IMR-90 (cell line): Measurements from ENCODE around the gene OMD.

Experiments
- BHLHE40 ChIP-seq: fragments of 150-350 bp; IDR thresholded peaks from 2 replicates; pipeline ENCODE4 v1.6.1; 2016; ENCODE audit warnings: mild to moderate bottlenecking, low read depth, low read length
- CEBPB ChIP-seq: IDR thresholded peaks from 2 replicates; pipeline ENCODE4 v1.6.1; 2012; ENCODE audit warnings: low read depth, low read length, improper control_type of control experiment
- CHD1 ChIP-seq: IDR thresholded peaks from 2 replicates; pipeline ENCODE4 v1.6.1; 2012; ENCODE audit warnings: low read depth, low read length, improper control_type of control experiment
- FOS ChIP-seq: fragments of 150-350 bp; IDR thresholded peaks from 2 replicates; pipeline ENCODE4 v1.6.1; 2016; ENCODE audit warnings: low read depth, low read length
- MAFK ChIP-seq: IDR thresholded peaks from 2 replicates; pipeline ENCODE4 v1.6.1; 2012; ENCODE audit warnings: low read depth, low read length, improper control_type of control experiment
- MXI1 ChIP-seq: IDR thresholded peaks from 2 replicates; pipeline ENCODE4 v1.6.1; 2012; ENCODE audit warnings: low read depth, mild to moderate bottlenecking, low read length, moderate library complexity, borderline replicate concordance
- POLR2A ChIP-seq: IDR thresholded peaks from 2 replicates; pipeline ENCODE4 v1.6.1; 2012; ENCODE audit warnings: mild to moderate bottlenecking, low read depth, low read length
- RAD21 ChIP-seq: IDR thresholded peaks from 2 replicates; pipeline ENCODE4 v1.6.1; 2012; ENCODE audit warnings: low read length, improper control_type of control experiment
- RCOR1 ChIP-seq: IDR thresholded peaks from 2 replicates; pipeline ENCODE4 v1.6.1; 2012; ENCODE audit warnings: mild to moderate bottlenecking, low read length, improper control_type of control experiment; ENCODE audit not compliant: insufficient replicate concordance
- RFX5 ChIP-seq: IDR thresholded peaks from 2 replicates; pipeline ENCODE4 v1.8.0; 2012; ENCODE audit warnings: low read depth, mild to moderate bottlenecking, low read length, moderate library complexity
- SMC3 ChIP-seq: fragments of 150-350 bp; IDR thresholded peaks from 2 replicates; pipeline ENCODE4 v1.6.1; 2016; ENCODE audit warnings: low read depth, mild to moderate bottlenecking, antibody characterized with exemption, low read length, moderate library complexity
- USF2 ChIP-seq: fragments of 150-350 bp; IDR thresholded peaks from 2 replicates; pipeline ENCODE4 v1.6.1; 2017; ENCODE audit warnings: mild to moderate bottlenecking, antibody characterized with exemption, low read length, low read depth
- TF ChIP-seq, protein P1 (sequence below): conservative IDR thresholded peaks from 2 replicates; pipeline ENCODE4 v1.5.1; 2012; ENCODE audit warnings: mild to moderate bottlenecking, low read depth, low read length, improper control_type of control experiment

GRCh38 chr9:92463984-92464383 is 39.7 kb upstream of the OMD start:
- TF ChIP-seq BHLHE40 (peak; percentile 74), POLR2A (no peak), USF2 (peak; percentile 81; the same call in 1 of the 2 replicates), CEBPB (peak; percentile 91), RCOR1 (peak; percentile 56), SMC3 (no peak), MXI1 (no peak), RFX5 (no peak), FOS (peak; percentile 70), MAFK (no peak), CHD1 (no peak), RAD21 (no peak)
- TF ChIP-seq, protein P1, sequence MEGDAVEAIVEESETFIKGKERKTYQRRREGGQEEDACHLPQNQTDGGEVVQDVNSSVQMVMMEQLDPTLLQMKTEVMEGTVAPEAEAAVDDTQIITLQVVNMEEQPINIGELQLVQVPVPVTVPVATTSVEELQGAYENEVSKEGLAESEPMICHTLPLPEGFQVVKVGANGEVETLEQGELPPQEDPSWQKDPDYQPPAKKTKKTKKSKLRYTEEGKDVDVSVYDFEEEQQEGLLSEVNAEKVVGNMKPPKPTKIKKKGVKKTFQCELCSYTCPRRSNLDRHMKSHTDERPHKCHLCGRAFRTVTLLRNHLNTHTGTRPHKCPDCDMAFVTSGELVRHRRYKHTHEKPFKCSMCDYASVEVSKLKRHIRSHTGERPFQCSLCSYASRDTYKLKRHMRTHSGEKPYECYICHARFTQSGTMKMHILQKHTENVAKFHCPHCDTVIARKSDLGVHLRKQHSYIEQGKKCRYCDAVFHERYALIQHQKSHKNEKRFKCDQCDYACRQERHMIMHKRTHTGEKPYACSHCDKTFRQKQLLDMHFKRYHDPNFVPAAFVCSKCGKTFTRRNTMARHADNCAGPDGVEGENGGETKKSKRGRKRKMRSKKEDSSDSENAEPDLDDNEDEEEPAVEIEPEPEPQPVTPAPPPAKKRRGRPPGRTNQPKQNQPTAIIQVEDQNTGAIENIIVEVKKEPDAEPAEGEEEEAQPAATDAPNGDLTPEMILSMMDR = no peak
